ENCODE data around the gene TNNI3.

Gene TNNI3

DNA sequence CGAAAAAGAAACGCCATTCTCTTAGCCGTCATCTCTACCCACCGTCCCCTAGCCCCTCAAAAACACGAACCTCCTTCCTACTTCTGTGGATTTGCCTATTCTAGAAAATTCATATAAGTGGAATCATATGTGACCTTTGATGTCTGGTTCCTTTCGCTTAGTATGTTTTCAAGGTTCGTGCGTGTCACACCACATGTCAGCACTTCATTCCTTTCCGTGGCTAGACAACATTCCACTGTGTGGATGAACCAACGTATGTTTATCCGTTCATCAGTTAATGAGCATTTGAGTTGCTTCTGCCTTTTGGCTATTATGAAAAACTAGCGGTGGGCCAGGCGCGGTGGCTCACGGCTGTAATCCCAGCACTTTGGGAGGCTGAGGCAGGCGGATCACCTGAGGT lies 26.1 kb downstream of the TNNI3 start:
- Histone ChIP-seq H3K79me2 (ENCODE audit: insufficient read depth, low read length) (no peaks in the 10 kb centered on the region), H3K9ac (ENCODE audit: low read length) (no peak overlapping the region), H3K4me2 (ENCODE audit: low read depth, low read length, poor library complexity, severe bottlenecking) (no peak overlapping the region), H3K36me3 (ENCODE audit: low read length) (no peaks in the 10 kb centered on the region), H3K9me2 (replicated peaks; ENCODE audit: insufficient read depth, low read length) (no peaks in the 10 kb centered on the region), H2AFZ (ENCODE audit: low read depth, low read length, severe bottlenecking) (no peak overlapping the region), H4K20me1 (ENCODE audit: low read depth, low read length) (no peaks in the 10 kb centered on the region), H3K27ac (ENCODE audit: low read depth, low read length) (no peak overlapping the region), H3K4me3 (ENCODE audit: insufficient read depth, low read length, poor library complexity, severe bottlenecking) (no peak overlapping the region), H3K27me3 (ENCODE audit: low read length) (no peaks in the 10 kb centered on the region), H3K9me3 (ENCODE audit: insufficient read depth, low read length) (no peaks in the 10 kb centered on the region), H3F3A (ENCODE audit: insufficient read depth) (no peaks in the 10 kb centered on the region)
- TF ChIP-seq CTCF (IDR thresholded peaks at IDR 0.05; ENCODE audit: insufficient read depth, low read length, poor library complexity, severe bottlenecking): no peak

GRCh38 chr19:55119053-55119452 lies 38.5 kb downstream of the TNNI3 start:
- no peak overlapping the region for H2AFZ ChIP-seq (ENCODE audit: low read depth, low read length, severe bottlenecking)
- no peak for TF ChIP-seq CTCF (IDR thresholded peaks at IDR 0.05; ENCODE audit: insufficient read depth, low read length, poor library complexity, severe bottlenecking)
- TF ChIP-seq EZH2phosphoT487 (conservative IDR thresholded peaks at IDR 0.05; ENCODE audit: low read length): no peak
- no peaks in the 10 kb centered on the region for H4K20me1 ChIP-seq (ENCODE audit: low read depth, low read length)
- H3K4me3 ChIP-seq (ENCODE audit: insufficient read depth, low read length, poor library complexity, severe bottlenecking): no peak overlapping the region
- no peak overlapping the region for H3K27ac ChIP-seq (ENCODE audit: low read depth, low read length)
- H3K9ac ChIP-seq (ENCODE audit: low read length): no peak overlapping the region
- no peaks in the 10 kb centered on the region for H3K27me3 ChIP-seq (ENCODE audit: low read length)
- H3K9me3 ChIP-seq (ENCODE audit: insufficient read depth, low read length): no peaks in the 10 kb centered on the region
- H3F3A ChIP-seq (ENCODE audit: insufficient read depth): peaks cover 11% of the 10 kb centered on the region
- H3K4me2 ChIP-seq (ENCODE audit: low read depth, low read length, poor library complexity, severe bottlenecking): no peak overlapping the region
- no peaks in the 10 kb centered on the region for H3K36me3 ChIP-seq (ENCODE audit: low read length)
- peaks cover 30% of the 10 kb centered on the region for H3K79me2 ChIP-seq (ENCODE audit: insufficient read depth, low read length)
- H3K9me2 ChIP-seq (replicated peaks; ENCODE audit: insufficient read depth, low read length): no peaks in the 10 kb centered on the region

- Histone ChIP-seq H3K27me3 (ENCODE audit: low read length) (no peaks in the 10 kb centered on the region), H4K20me1 (ENCODE audit: low read depth, low read length) (no peaks in the 10 kb centered on the region), H3K9ac (ENCODE audit: low read length) (peak overlapping the region; percentile 64), H3K9me2 (replicated peaks; ENCODE audit: insufficient read depth, low read length) (no peaks in the 10 kb centered on the region), H3K9me3 (ENCODE audit: insufficient read depth, low read length) (no peaks in the 10 kb centered on the region), H3K4me2 (ENCODE audit: low read depth, low read length, poor library complexity, severe bottlenecking) (peak overlapping the region; percentile 93), H3K79me2 (ENCODE audit: insufficient read depth, low read length) (peaks cover 33% of the 10 kb centered on the region), H2AFZ (ENCODE audit: low read depth, low read length, severe bottlenecking) (peak overlapping the region; percentile 79), H3K4me3 (ENCODE audit: insufficient read depth, low read length, poor library complexity, severe bottlenecking) (peak overlapping the region; percentile 72), H3F3A (ENCODE audit: insufficient read depth) (peaks cover 14% of the 10 kb centered on the region), H3K36me3 (ENCODE audit: low read length) (no peaks in the 10 kb centered on the region), H3K27ac (ENCODE audit: low read depth, low read length) (peak overlapping the region; percentile 42)
- TF ChIP-seq EZH2phosphoT487 (conservative IDR thresholded peaks at IDR 0.05; ENCODE audit: low read length) (no peak), CTCF (IDR thresholded peaks at IDR 0.05; ENCODE audit: insufficient read depth, low read length, poor library complexity, severe bottlenecking) (no peak)
Observed at GRCh38 chr19:55118401-55118991, 39.0 kb downstream of the TNNI3 start.
